K562 (cell line): ENCODE results near the gene SCIN. TPM values are rescaled to one million over a fixed set of nuclear protein-coding genes. Genes with fewer than 3 reads are reported as not detected.

ENCODE experiments used
- CTBP1 ChIP-seq: fragments of 450-650 bp; IDR thresholded peaks from 2 replicates; pipeline ENCODE4 v1.6.1; 2016; ENCODE audit warnings: borderline replicate concordance
- DPF2 ChIP-seq: fragments of 450-650 bp; IDR thresholded peaks from 2 replicates; pipeline ENCODE4 v1.6.1; 2016
- HCFC1 ChIP-seq: IDR thresholded peaks from 2 replicates; pipeline ENCODE4 v1.6.1; 2012; ENCODE audit warnings: low read depth, low read length, improper control_type of control experiment
- HEY1 ChIP-seq: fragments of 250-450 bp; sonication (Bioruptor Pico); IDR thresholded peaks from 2 replicates; pipeline ENCODE4 v1.5.0; 2020; ENCODE audit warnings: mild to moderate bottlenecking, moderate library complexity, borderline replicate concordance
- KDM5B ChIP-seq: fragments of 200-600 bp; sonication (generic); IDR thresholded peaks from 2 replicates; pipeline ENCODE4 v1.6.1; 2012; ENCODE audit warnings: low read depth, mild to moderate bottlenecking, moderate library complexity, low read length, control low read depth, inconsistent platforms; ENCODE audit not compliant: insufficient replicate concordance
- PTBP1 ChIP-seq: fragments of 200-400 bp; formaldehyde crosslinking; IDR thresholded peaks from 2 replicates; pipeline ENCODE4 v1.6.1; 2017; ENCODE audit warnings: low read depth, low read length
- SMAD1 ChIP-seq: fragments of 150-350 bp; IDR thresholded peaks from 2 replicates; pipeline ENCODE4 v1.6.1; 2014; ENCODE audit warnings: low read length, low read depth; ENCODE audit not compliant: partially characterized antibody
- TEAD1 ChIP-seq, 2 experiments: fragments of 450-650 bp in 1 of 2; sonication (generic) in 1 of 2; formaldehyde crosslinking; IDR thresholded peaks; 2 replicates each; pipeline versions ENCODE4 v1.4.0 to v1.8.0; 2020 to 2022; ENCODE audit warnings: mild to moderate bottlenecking in 2 of 2, missing genetic modification reagents in 1 of 2
- polyA plus RNA-seq, 8 experiments: library from polyadenylated mRNA; depleted of rRNA in 4 of 8; stranded (reverse) in 5 of 8; unstranded in 3 of 8; fragments of >200 nt; fragmentation: Nextera tagmentation in 2 of 8; fragmentation: Illumina TruSeq in 1 of 8; extraction: Ambion mirVana in 2 of 8; extraction: Trizol in 1 of 8; gene quantifications; 2 replicates each; pipeline versions ENCODE4 v1.2.1 to v1.2.3, GENCODE V29; 2011 to 2014; ENCODE audit warnings: inconsistent platforms in 1 of 8, missing spikeins in 1 of 8
- total RNA-seq, 7 experiments: library from RNA; depleted of rRNA in 6 of 7; stranded (reverse); fragments of >200 nt in 6 of 7; fragmentation: Illumina TruSeq in 2 of 7; extraction: Trizol in 2 of 7; gene quantifications; 2 replicates each; pipeline versions ENCODE4 v1.2.1 to v1.2.3, GENCODE V29; 2011 to 2021; ENCODE audit warnings: low replicate concordance in 1 of 7
- TF ChIP-seq, protein P1 (sequence below): fragments of 450-650 bp; IDR thresholded peaks from 2 replicates; pipeline ENCODE4 v1.7.1; 2018; ENCODE audit warnings: mild to moderate bottlenecking, low read depth; ENCODE audit not compliant: partially characterized antibody
- TF ChIP-seq, protein P2 (sequence below): fragments of 450-650 bp; IDR thresholded peaks from 2 replicates; pipeline ENCODE4 v1.6.1; 2016; ENCODE audit warnings: low read depth
- TF ChIP-seq, protein P3 (sequence below): fragments of 250-450 bp; sonication (Bioruptor Pico); IDR thresholded peaks from 2 replicates; pipeline ENCODE4 v1.4.0; 2020; ENCODE audit warnings: mild to moderate bottlenecking, moderate library complexity, borderline replicate concordance

Gene SCIN
- total and polyA plus RNA-seq, 9 of the 15 experiments (the other 6 are each of a cell fraction or from before 2014, with no cell fraction given), result 0.67 to 18.2 (median 10.6) TPM

DNA sequence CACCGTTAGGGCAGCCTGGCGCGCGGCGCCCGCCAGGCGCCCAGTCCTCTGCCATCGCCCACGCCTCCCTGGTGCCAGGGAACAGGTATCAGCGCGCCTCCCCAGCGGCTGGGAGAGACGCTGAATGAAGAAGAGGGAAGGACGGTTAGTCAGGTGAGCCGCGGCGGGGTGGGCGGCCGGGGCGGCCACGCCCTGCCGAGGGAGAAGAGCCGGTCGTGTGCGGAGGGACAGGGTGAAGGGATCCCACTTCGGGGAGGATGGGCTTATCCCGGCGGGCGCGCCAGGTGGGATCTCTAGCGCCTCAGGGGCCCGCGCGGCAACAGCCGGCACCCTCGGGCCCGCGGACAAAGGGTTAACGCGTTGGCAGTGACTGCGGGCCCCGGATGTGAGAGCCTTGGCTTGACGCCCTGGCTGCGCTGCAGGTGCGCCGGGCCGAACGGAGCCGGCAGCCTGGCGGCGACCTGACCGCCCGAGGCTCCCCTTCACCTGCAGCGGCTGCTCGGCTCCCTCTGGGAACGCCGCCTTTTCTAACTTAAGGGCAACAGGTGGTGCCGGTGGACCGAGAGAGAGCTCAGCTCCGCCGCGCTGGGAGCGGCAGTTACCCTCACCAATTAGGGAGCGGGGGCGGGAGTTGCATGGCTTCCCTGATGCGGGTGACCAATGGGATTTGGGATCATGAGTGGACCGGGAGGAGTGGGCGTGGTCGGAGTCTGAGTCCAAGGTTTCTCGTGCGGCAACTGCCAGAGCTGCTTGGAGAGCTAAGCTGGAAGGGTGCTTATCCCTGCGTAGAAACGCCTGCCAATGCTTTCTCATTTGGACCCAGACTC, 116.6 kb downstream of the SCIN start, which contains the start of gene ARL4A (continued):
- TF ChIP-seq PTBP1 (no peak), HCFC1 (no peak), TEAD1 (CRISPR knock-in tag; IDR thresholded peaks at IDR 0.05) (peak in 1 of 2 experiments; percentile 70; a peak in 1 of 4 replicates), HEY1 (CRISPR knock-in tag) (no peak), KDM5B (peak; percentile 99), DPF2 (no peak), CTBP1 (peak; percentile 78), SMAD1 (peak; percentile 95)
- TF ChIP-seq, protein P1, sequence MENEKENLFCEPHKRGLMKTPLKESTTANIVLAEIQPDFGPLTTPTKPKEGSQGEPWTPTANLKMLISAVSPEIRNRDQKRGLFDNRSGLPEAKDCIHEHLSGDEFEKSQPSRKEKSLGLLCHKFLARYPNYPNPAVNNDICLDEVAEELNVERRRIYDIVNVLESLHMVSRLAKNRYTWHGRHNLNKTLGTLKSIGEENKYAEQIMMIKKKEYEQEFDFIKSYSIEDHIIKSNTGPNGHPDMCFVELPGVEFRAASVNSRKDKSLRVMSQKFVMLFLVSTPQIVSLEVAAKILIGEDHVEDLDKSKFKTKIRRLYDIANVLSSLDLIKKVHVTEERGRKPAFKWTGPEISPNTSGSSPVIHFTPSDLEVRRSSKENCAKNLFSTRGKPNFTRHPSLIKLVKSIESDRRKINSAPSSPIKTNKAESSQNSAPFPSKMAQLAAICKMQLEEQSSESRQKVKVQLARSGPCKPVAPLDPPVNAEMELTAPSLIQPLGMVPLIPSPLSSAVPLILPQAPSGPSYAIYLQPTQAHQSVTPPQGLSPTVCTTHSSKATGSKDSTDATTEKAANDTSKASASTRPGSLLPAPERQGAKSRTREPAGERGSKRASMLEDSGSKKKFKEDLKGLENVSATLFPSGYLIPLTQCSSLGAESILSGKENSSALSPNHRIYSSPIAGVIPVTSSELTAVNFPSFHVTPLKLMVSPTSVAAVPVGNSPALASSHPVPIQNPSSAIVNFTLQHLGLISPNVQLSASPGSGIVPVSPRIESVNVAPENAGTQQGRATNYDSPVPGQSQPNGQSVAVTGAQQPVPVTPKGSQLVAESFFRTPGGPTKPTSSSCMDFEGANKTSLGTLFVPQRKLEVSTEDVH, result no peak
- TF ChIP-seq, protein P2, sequence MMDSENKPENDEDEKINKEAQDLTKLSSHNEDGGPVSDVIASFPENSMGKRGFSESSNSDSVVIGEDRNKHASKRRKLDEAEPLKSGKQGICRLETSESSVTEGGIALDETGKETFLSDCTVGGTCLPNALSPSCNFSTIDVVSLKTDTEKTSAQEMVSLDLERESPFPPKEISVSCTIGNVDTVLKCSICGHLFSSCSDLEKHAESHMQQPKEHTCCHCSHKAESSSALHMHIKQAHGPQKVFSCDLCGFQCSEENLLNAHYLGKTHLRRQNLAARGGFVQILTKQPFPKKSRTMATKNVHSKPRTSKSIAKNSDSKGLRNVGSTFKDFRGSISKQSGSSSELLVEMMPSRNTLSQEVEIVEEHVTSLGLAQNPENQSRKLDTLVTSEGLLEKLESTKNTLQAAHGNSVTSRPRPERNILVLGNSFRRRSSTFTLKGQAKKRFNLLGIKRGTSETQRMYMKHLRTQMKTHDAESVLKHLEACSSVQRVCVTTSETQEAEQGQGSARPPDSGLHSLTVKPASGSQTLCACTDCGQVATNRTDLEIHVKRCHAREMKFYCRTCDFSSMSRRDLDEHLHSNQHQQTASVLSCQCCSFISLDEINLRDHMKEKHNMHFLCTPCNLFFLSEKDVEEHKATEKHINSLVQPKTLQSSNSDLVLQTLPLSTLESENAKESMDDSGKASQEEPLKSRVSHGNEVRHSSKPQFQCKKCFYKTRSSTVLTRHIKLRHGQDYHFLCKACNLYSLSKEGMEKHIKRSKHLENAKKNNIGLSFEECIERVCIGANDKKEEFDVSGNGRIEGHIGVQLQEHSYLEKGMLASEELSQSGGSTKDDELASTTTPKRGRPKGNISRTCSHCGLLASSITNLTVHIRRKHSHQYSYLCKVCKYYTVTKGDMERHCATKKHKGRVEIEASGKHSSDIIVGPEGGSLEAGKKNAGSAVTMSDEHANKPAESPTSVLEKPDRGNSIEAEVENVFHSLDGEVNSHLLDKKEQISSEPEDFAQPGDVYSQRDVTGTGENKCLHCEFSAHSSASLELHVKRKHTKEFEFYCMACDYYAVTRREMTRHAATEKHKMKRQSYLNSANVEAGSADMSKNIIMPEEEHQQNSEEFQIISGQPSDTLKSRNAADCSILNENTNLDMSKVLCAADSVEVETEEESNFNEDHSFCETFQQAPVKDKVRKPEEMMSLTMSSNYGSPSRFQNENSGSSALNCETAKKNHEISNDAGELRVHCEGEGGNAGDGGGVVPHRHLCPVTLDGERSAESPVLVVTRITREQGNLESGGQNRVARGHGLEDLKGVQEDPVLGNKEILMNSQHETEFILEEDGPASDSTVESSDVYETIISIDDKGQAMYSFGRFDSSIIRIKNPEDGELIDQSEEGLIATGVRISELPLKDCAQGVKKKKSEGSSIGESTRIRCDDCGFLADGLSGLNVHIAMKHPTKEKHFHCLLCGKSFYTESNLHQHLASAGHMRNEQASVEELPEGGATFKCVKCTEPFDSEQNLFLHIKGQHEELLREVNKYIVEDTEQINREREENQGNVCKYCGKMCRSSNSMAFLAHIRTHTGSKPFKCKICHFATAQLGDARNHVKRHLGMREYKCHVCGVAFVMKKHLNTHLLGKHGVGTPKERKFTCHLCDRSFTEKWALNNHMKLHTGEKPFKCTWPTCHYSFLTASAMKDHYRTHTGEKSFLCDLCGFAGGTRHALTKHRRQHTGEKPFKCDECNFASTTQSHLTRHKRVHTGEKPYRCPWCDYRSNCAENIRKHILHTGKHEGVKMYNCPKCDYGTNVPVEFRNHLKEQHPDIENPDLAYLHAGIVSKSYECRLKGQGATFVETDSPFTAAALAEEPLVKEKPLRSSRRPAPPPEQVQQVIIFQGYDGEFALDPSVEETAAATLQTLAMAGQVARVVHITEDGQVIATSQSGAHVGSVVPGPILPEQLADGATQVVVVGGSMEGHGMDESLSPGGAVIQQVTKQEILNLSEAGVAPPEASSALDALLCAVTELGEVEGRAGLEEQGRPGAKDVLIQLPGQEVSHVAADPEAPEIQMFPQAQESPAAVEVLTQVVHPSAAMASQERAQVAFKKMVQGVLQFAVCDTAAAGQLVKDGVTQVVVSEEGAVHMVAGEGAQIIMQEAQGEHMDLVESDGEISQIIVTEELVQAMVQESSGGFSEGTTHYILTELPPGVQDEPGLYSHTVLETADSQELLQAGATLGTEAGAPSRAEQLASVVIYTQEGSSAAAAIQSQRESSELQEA, result no peak
- TF ChIP-seq, protein P3, sequence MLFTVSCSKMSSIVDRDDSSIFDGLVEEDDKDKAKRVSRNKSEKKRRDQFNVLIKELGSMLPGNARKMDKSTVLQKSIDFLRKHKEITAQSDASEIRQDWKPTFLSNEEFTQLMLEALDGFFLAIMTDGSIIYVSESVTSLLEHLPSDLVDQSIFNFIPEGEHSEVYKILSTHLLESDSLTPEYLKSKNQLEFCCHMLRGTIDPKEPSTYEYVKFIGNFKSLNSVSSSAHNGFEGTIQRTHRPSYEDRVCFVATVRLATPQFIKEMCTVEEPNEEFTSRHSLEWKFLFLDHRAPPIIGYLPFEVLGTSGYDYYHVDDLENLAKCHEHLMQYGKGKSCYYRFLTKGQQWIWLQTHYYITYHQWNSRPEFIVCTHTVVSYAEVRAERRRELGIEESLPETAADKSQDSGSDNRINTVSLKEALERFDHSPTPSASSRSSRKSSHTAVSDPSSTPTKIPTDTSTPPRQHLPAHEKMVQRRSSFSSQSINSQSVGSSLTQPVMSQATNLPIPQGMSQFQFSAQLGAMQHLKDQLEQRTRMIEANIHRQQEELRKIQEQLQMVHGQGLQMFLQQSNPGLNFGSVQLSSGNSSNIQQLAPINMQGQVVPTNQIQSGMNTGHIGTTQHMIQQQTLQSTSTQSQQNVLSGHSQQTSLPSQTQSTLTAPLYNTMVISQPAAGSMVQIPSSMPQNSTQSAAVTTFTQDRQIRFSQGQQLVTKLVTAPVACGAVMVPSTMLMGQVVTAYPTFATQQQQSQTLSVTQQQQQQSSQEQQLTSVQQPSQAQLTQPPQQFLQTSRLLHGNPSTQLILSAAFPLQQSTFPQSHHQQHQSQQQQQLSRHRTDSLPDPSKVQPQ, result no peak
